Stomach smooth muscle (tissue), 2 donors: ENCODE results near the gene HPDL.

Experiments
- H3K27ac ChIP-seq: one replicate; pipeline ENCODE4 v1.7.0; 2013; ENCODE audit warnings: mild to moderate bottlenecking, low read length, inconsistent platforms
- H3K27me3 ChIP-seq, 2 donors: one replicate each; pipeline ENCODE4 v1.7.0; 2013; ENCODE audit warnings: low read length in 2 of 2; ENCODE audit not compliant: insufficient read depth in 2 of 2, control insufficient read depth in 1 of 2
- H3K36me3 ChIP-seq, 2 donors: one replicate each; pipeline ENCODE4 v1.7.0; 2013; ENCODE audit warnings: low read length in 2 of 2; ENCODE audit not compliant: control insufficient read depth in 2 of 2, insufficient read depth in 2 of 2
- H3K4me1 ChIP-seq: one replicate; pipeline ENCODE4 v1.7.0; 2013; ENCODE audit warnings: low read length; ENCODE audit not compliant: control insufficient read depth, insufficient read depth
- H3K4me3 ChIP-seq, 2 donors: one replicate each; pipeline ENCODE4 v1.7.0; 2013; ENCODE audit warnings: low read length in 2 of 2
- H3K9ac ChIP-seq, 2 donors: one replicate each; pipeline ENCODE4 v1.7.0; 2013; ENCODE audit warnings: low read length in 2 of 2, mild to moderate bottlenecking in 1 of 2
- H3K9me3 ChIP-seq, 2 donors: one replicate each; pipeline ENCODE4 v1.7.0; 2013; ENCODE audit warnings: low read length in 2 of 2; ENCODE audit not compliant: control insufficient read depth in 2 of 2
- donor health status: healthy.
- donor health status: Pancreatic carcinoma.

HPDL gene

DNA sequence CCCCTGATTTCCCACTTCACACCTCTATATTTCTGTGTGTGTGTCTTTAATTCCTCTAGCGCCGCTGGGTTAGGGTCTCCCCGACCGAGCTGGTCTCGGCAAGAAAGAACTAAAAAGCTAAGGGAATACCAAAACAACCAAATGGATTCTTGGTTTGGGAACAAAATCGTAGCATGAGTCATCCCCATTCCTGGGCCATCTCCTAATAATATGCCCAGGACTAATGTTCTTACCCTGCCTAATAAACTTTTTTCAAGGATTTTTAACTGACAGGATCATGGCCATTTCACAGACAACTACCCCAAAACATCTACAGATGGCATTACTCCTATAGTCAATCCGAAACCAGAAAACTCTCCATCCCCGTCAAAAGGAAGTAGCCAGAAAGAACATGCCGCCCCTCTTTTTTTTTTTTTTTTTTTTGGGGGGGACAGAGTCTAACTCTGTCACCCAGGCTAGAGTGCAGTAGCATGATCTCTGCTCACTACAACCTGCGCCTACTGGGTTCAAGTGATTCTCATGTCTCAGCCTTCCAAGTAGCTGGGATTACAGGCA lies 4.1 kb upstream of the HPDL start:
- Histone ChIP-seq H3K4me3 (no peak overlapping the region), H3K27ac (no peak overlapping the region), H3K9me3 (no peaks in the 10 kb centered on the region), H3K36me3 (no peaks in the 10 kb centered on the region), H3K4me1 (peaks cover 15% of the 10 kb centered on the region), H3K9ac (no peak overlapping the region), H3K27me3 (peaks cover 0 to 4% of the 10 kb centered on the region in 2 donors)

DNA sequence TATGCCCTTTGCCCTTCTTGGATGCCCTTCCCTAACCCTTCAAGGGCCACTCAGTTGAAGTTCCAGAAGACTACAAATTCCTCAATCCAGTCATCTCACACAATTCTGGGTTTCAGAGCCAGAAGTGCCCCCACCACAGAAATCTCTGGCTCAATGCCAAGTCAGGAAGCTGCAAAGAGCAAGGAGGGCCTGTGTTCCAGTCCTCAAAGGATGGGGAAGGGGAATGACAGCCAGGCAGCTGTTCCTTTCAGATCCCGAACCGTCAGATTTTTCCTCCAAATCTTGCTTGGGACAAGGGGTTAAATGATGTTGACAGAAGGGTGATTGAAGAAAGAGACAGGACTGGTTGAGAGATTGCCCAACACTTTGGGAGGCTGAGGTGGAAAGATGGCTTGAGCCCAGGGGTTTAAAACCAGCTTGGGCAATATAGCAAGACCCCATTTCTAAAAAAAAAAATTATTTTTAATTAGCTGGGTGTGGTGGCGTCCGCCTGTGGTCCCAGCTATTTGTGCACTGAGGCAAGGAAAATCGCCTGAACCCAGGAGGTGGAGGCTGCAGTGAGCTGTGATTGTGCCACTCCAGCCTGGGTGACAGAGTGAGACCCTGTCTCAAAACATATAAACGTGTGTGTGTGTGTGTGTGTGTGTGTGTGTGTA lies 716 bp upstream of the HPDL start:
- Histone ChIP-seq H3K4me1 (peaks cover 15% of the 10 kb centered on the region), H3K36me3 (peaks cover 0 to 8% of the 10 kb centered on the region in 2 donors), H3K27ac (no peak overlapping the region), H3K9ac (no peak overlapping the region), H3K4me3 (peak overlapping the region in 1 of 2 donors; percentile 59), H3K27me3 (peaks cover 0 to 4% of the 10 kb centered on the region in 2 donors), H3K9me3 (no peaks in the 10 kb centered on the region)

DNA sequence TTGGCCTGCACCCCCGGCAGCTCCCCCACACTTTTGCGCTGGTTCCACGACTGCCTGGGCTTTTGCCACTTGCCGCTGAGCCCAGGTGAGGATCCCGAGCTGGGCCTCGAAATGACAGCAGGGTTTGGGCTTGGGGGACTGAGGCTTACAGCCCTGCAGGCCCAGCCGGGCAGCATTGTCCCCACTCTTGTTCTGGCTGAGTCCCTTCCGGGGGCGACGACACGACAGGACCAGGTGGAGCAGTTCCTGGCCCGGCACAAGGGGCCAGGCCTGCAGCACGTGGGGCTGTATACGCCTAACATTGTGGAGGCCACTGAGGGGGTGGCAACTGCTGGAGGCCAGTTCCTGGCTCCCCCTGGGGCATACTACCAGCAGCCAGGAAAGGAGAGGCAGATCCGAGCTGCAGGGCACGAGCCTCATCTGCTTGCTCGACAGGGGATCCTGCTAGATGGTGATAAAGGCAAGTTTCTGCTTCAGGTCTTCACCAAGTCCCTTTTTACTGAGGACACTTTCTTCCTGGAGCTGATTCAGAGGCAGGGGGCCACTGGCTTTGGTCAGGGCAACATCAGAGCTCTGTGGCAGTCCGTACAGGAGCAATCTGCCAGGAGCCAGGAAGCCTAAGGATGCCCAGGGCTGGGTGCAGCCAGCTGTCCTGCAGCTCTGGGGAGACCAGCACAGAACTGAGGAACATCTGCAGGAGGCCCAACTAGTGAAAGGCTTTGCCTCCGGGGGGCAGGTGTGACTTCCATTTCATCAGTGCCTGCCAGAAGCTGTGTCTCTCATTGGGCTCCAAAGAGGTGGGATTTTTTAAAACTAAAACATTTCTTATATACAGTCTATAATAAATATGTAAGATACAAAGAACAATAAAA lies 1.2 kb downstream of the HPDL start:
- Histone ChIP-seq H3K27ac (no peak overlapping the region), H3K27me3 (peaks cover 0 to 4% of the 10 kb centered on the region in 2 donors), H3K4me3 (peak overlapping the region in 1 of 2 donors; percentile 76), H3K9ac (no peak overlapping the region), H3K9me3 (no peaks in the 10 kb centered on the region), H3K4me1 (peaks cover 15% of the 10 kb centered on the region), H3K36me3 (peaks cover 7 to 23% of the 10 kb centered on the region in 2 donors)

- H3K36me3 ChIP-seq = peaks cover 14 to 31% of the 10 kb centered on the region in 2 donors
- H3K27me3 ChIP-seq = peaks cover 0 to 4% of the 10 kb centered on the region in 2 donors
- H3K4me3 ChIP-seq = no peak overlapping the region
- H3K4me1 ChIP-seq = peaks cover 15% of the 10 kb centered on the region
- no peaks in the 10 kb centered on the region for H3K9me3 ChIP-seq
- H3K9ac ChIP-seq = no peak overlapping the region
- H3K27ac ChIP-seq = no peak overlapping the region
Measured at GRCh38 chr1:45328680-45329079, 2.0 kb downstream of the HPDL start.

- Histone ChIP-seq H3K27ac (no peak overlapping the region), H3K36me3 (peaks cover 20 to 39% of the 10 kb centered on the region in 2 donors), H3K4me1 (peaks cover 15% of the 10 kb centered on the region), H3K27me3 (peaks cover 0 to 4% of the 10 kb centered on the region in 2 donors), H3K4me3 (no peak overlapping the region), H3K9me3 (no peaks in the 10 kb centered on the region), H3K9ac (no peak overlapping the region)
Measured at GRCh38 chr1:45329445-45329844, 2.8 kb downstream of the HPDL start.

GRCh38 chr1:45331436-45332345 lies 5.0 kb downstream of the HPDL start:
- no peaks in the 10 kb centered on the region for H3K9me3 ChIP-seq
- H3K36me3 ChIP-seq = peaks cover 20 to 39% of the 10 kb centered on the region in 2 donors
- H3K4me1 ChIP-seq = peaks cover 9% of the 10 kb centered on the region
- no peak overlapping the region for H3K27ac ChIP-seq
- no peak overlapping the region for H3K4me3 ChIP-seq
- no peak overlapping the region for H3K9ac ChIP-seq
- H3K27me3 ChIP-seq = peaks cover 0 to 4% of the 10 kb centered on the region in 2 donors

DNA sequence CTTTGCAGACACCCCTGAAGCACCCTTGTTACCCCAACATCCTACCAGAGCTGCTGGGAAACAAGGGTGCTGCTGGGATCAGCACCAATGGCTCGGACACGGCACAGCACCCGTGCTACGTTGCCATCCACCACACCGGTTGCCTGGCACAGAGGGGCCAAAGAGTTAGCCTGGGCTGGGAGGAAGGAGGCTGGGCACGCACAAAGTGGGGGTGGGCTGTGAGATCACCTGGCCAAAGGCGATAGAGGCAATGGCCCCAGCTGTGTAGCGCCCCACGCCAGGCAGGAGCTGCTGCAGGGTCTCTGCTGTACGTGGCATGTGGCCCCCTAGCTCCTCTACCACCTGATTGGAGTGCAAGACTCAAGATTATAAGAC lies 5.6 kb downstream of the HPDL start:
- no peaks in the 10 kb centered on the region for H3K9me3 ChIP-seq
- H3K27ac ChIP-seq = no peak overlapping the region
- peaks cover 20 to 39% of the 10 kb centered on the region in 2 donors for H3K36me3 ChIP-seq
- peaks cover 0 to 1% of the 10 kb centered on the region in 2 donors for H3K27me3 ChIP-seq
- no peak overlapping the region for H3K4me3 ChIP-seq
- H3K4me1 ChIP-seq = peaks cover 3% of the 10 kb centered on the region
- H3K9ac ChIP-seq = no peak overlapping the region

DNA sequence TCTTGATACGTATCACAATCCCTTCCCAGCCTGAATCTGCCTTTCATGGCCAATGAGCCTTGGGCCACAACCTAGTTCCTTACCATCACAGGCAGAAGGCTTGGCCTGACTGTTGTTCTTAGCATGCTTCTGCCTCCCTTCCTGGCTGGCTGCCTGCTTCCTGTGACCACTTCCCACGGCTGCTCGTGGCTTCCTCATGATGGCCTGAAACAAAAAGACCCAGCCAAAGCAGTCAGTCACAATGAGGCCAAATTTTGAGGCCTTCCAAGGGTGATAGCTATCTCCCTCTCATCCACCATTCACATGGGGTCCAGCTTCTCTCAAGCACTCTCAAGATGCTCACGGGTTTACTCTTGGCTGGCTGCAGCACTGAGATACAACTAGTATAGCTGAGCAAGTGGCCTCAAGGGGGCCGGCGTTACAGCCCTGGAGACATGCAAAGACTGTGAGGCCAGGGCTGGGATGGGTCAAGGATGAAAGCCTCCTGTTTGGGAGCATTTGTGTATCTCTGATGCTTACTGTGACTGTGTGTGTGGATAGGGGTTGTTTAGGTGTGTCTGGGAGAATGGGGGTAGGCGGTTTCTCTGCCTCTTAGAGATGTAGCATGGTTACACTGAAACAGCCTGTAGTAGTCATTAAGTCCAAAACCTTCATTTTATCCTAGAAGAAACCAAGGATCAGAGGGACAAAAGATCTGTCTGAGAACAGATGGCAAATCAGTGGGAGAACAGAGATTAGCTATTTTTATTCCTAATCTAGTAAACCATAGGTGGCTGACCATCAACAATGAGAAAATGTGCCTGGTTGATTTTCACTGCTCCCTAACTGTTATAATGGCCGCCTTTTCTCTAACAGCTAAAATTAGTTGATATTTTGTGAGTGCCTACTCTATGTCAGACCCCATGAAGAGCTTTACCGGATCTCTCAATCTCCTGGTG lies 7.9 kb downstream of the HPDL start:
- Histone ChIP-seq H3K9ac (no peak overlapping the region), H3K27ac (no peak overlapping the region), H3K9me3 (no peaks in the 10 kb centered on the region), H3K36me3 (peaks cover 20 to 34% of the 10 kb centered on the region in 2 donors), H3K4me1 (peaks cover 5% of the 10 kb centered on the region), H3K27me3 (no peaks in the 10 kb centered on the region), H3K4me3 (no peak overlapping the region)

DNA sequence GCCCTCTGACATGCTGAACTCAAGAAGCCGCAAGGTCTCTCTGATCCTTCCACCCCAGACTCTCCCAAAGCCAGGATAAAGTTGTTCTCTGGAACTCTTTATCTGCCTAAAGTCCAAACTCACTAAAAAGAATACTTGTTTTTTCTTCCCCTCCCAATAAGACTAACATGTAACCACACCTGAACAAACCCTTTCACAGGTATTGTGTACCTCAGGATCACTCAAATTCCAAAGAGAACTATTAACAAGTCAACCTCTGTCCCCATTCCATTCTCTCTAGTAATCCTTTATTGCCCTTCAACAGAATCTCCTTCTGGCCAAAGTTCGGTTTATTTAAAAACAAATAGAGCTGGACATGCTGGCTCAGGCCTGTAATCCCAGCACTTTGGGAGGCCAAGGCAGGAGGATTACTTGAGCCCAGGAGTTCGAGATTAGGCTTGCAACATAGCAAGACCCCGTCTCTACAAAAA lies 9.2 kb downstream of the HPDL start:
- H3K4me1 ChIP-seq = peaks cover 9% of the 10 kb centered on the region
- H3K36me3 ChIP-seq = peaks cover 20 to 32% of the 10 kb centered on the region in 2 donors
- H3K27ac ChIP-seq = no peak overlapping the region
- no peaks in the 10 kb centered on the region for H3K27me3 ChIP-seq
- H3K9me3 ChIP-seq = no peaks in the 10 kb centered on the region
- H3K9ac ChIP-seq = no peak overlapping the region
- no peak overlapping the region for H3K4me3 ChIP-seq
